IPS DF 6.9 (cell line): ENCODE data around the gene ZFHX3.

ENCODE experiments used
- DNase-seq: peaks from one replicate; pipeline ENCODE4 v3.0.0-alpha.2; 2013; ENCODE audit warnings: low read depth, low spot score
- H3K27ac ChIP-seq: one replicate; pipeline ENCODE4 v1.5.1; 2013; ENCODE audit warnings: low read length, control low read depth
- H3K27me3 ChIP-seq: 2 replicates; pipeline ENCODE4 v1.6.1; 2013; ENCODE audit warnings: mild to moderate bottlenecking, low read length; ENCODE audit not compliant: control insufficient read depth, insufficient read depth
- H3K36me3 ChIP-seq: 2 replicates; pipeline ENCODE4 v1.6.1; 2013; ENCODE audit warnings: low read length; ENCODE audit not compliant: control insufficient read depth, insufficient read depth
- H3K4me1 ChIP-seq: 2 replicates; pipeline ENCODE4 v1.6.1; 2013; ENCODE audit warnings: low read length; ENCODE audit not compliant: control insufficient read depth, insufficient read depth
- H3K4me3 ChIP-seq: 2 replicates; pipeline ENCODE4 v1.5.1; 2013; ENCODE audit warnings: mild to moderate bottlenecking, low read length
- H3K9me3 ChIP-seq: 2 replicates; pipeline ENCODE4 v1.6.1; 2013; ENCODE audit warnings: low read length, inconsistent platforms; ENCODE audit not compliant: control insufficient read depth, insufficient read depth
- WGBS: extraction: QIAGEN DNeasy Blood & Tissue Kit; methylation state at CpG from one replicate; pipeline ENCODE4 v1.1.7; 2013; ENCODE audit warnings: mixed read lengths, missing lambda C conversion rate; ENCODE audit not compliant: insufficient read length, insufficient coverage; 5-methylcytosine and 5-hydroxymethylcytosine counted together

Gene ZFHX3

DNA sequence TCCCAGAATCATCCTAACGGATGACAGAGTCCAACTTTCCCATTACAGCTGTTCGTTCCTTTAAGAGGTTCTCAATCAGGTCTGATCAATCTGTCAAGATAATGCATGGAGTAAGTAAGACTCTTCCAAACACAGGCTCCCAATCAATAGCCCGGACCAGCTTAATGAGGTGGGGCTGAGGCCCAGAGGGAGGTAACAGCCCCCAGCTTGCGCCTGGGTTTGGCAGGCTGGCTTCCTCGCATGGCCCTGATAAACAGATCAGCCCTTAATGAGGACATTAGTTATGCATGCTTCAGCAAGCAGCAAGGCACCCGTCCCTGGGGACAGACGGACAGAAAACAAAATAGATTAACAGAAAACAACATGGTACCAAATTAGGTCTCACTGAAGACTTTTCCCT lies 145.7 kb downstream of the ZFHX3 start:
- no peak overlapping the region for H3K27ac ChIP-seq
- H3K9me3 ChIP-seq = no peaks in the 10 kb centered on the region
- no peak for DNase-seq
- H3K4me3 ChIP-seq = no peak overlapping the region
- no peaks in the 10 kb centered on the region for H3K27me3 ChIP-seq
- H3K4me1 ChIP-seq = no peaks in the 10 kb centered on the region
- H3K36me3 ChIP-seq = no peaks in the 10 kb centered on the region
- no CpG with 5 or more reads among the region's 7 CpGs for WGBS

- Histone ChIP-seq H3K27ac (no peak overlapping the region), H3K36me3 (no peaks in the 10 kb centered on the region), H3K27me3 (no peaks in the 10 kb centered on the region), H3K9me3 (no peaks in the 10 kb centered on the region), H3K4me1 (no peaks in the 10 kb centered on the region), H3K4me3 (no peak overlapping the region)
- WGBS = no CpG with 5 or more reads among the region's 14 CpGs
- DNase-seq = no peak
Measured at GRCh38 chr16:72901000-72901627, 146.8 kb downstream of the ZFHX3 start.

DNA sequence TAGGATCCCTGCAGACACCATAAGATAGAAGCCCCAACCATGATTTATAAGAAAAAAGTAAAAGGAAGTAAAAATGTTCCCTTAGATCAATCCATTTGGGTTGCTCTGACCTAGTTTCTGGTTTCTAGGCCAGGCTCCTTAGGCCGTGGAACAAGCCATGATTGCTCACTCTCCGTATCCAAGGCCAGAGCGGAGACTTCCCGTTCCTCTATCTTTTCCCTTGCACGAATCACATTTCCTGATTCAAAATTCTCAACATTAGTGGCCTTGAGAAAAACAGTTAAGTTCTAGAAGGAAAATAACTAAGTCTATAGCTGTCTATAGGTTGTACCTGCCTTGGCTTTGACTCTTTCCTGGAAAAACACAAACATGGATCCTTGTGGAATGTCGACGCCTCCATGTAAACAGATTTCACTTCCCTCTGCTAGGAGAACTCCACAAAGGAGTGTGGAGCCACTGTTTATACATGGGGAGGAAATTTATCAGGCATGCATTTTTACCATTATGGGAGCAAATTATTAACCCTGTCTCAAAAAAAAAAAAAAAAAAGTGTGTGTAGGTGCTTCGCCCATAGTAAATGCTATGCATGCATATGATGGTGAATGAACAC lies 149.6 kb downstream of the ZFHX3 start:
- Histone ChIP-seq H3K4me3 (no peak overlapping the region), H3K4me1 (no peaks in the 10 kb centered on the region), H3K36me3 (no peaks in the 10 kb centered on the region), H3K27me3 (no peaks in the 10 kb centered on the region), H3K9me3 (no peaks in the 10 kb centered on the region), H3K27ac (no peak overlapping the region)
- no peak for DNase-seq
- no CpG with 5 or more reads among the region's 8 CpGs for WGBS

- Histone ChIP-seq H3K36me3 (no peaks in the 10 kb centered on the region), H3K9me3 (no peaks in the 10 kb centered on the region), H3K27me3 (no peaks in the 10 kb centered on the region), H3K27ac (no peak overlapping the region), H3K4me1 (no peaks in the 10 kb centered on the region), H3K4me3 (no peak overlapping the region)
- DNase-seq = no peak
- WGBS = no CpG with 5 or more reads among the region's 6 CpGs
Measured at GRCh38 chr16:72897707-72898106, 150.2 kb downstream of the ZFHX3 start.

GRCh38 chr16:72896485-72897118 lies 151.3 kb downstream of the ZFHX3 start:
- H3K9me3 ChIP-seq = no peaks in the 10 kb centered on the region
- no peak overlapping the region for H3K4me3 ChIP-seq
- no peak for DNase-seq
- no peak overlapping the region for H3K27ac ChIP-seq
- no peaks in the 10 kb centered on the region for H3K36me3 ChIP-seq
- H3K4me1 ChIP-seq = no peaks in the 10 kb centered on the region
- H3K27me3 ChIP-seq = no peaks in the 10 kb centered on the region
- WGBS = no CpG with 5 or more reads among the region's 12 CpGs

GRCh38 chr16:72895951-72896350 lies 152.0 kb downstream of the ZFHX3 start:
- Histone ChIP-seq H3K27ac (no peak overlapping the region), H3K36me3 (no peaks in the 10 kb centered on the region), H3K9me3 (no peaks in the 10 kb centered on the region), H3K27me3 (no peaks in the 10 kb centered on the region), H3K4me3 (no peak overlapping the region), H3K4me1 (no peaks in the 10 kb centered on the region)
- no CpG with 5 or more reads among the region's 11 CpGs for WGBS
- no peak for DNase-seq

DNA sequence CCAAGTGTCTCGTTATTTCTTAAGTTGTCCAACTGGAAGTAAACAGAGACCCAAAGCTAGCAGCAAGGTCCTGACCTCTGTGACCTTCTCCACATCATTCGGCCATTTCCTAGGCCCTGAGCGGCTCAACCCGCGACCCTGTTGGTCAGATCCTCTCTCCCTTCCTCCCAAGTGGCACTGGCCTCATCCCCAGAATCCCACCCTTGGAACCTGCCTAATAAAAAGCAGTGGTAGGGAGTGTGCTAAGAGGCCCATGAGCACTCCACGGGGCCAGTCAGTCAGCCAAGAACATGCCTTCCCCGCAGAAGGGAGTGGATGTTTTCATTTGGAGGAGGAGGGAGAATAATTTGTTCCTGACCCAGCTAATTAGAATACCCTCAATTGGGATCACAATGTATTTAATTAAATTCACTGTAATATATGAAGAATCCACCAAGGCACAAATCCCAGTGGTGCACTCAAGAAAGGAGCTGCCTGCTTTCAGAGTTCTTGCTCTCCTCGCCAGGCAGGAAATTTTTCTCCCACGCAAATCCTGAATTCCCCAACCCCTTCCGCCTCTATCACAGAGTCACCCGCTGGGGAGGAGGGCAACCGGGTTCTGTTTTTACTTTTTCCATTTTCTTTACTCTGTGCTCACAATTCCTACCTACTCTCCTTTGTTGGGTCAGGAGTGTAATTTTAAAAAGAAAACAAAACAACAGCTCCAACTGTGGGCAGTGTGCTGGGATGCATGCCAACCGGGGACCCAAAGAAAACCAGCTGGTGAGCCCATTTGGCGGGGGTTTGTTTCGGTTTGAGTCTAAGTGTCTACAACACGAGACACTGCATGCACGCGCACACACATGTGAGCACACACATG lies 153.4 kb downstream of the ZFHX3 start:
- no peaks in the 10 kb centered on the region for H3K36me3 ChIP-seq
- no peaks in the 10 kb centered on the region for H3K9me3 ChIP-seq
- no peaks in the 10 kb centered on the region for H3K4me1 ChIP-seq
- no peaks in the 10 kb centered on the region for H3K27me3 ChIP-seq
- no peak overlapping the region for H3K4me3 ChIP-seq
- WGBS = no CpG with 5 or more reads among the region's 18 CpGs
- H3K27ac ChIP-seq = no peak overlapping the region
- no peak for DNase-seq

GRCh38 chr16:72891291-72892227 lies 156.4 kb downstream of the ZFHX3 start:
- H3K4me3 ChIP-seq = no peak overlapping the region
- no peaks in the 10 kb centered on the region for H3K9me3 ChIP-seq
- WGBS = no CpG with 5 or more reads among the region's 9 CpGs
- H3K27ac ChIP-seq = no peak overlapping the region
- no peak for DNase-seq
- no peaks in the 10 kb centered on the region for H3K36me3 ChIP-seq
- no peaks in the 10 kb centered on the region for H3K4me1 ChIP-seq
- no peaks in the 10 kb centered on the region for H3K27me3 ChIP-seq

DNA sequence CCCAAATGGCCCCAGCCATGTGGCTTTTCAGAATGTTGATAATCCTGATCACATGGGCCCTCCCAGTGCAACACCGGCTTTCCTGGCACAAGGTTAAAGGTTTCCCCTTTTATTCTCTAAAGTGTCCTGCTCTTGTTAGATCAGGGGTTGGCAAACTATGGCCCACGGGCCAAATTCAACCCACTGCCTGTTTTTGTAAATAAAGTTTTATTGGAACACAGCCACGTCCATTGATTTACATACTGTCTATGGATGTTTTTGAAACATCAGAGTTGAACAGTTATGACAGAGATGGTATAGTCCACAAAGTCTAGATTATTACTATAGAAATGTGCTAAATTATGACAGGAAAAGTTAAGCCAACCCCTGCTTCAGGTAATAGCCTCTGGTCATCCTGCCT lies 157.3 kb downstream of the ZFHX3 start:
- Histone ChIP-seq H3K36me3 (no peaks in the 10 kb centered on the region), H3K9me3 (no peaks in the 10 kb centered on the region), H3K4me3 (no peak overlapping the region), H3K27ac (no peak overlapping the region), H3K4me1 (no peaks in the 10 kb centered on the region), H3K27me3 (no peaks in the 10 kb centered on the region)
- WGBS = no CpG with 5 or more reads among the region's 3 CpGs
- no peak for DNase-seq
